GM12873 (cell line): ENCODE measurements around the gene COPA.

Experiments
- TF ChIP-seq, protein P1 (sequence below): IDR thresholded peaks from 2 replicates; pipeline ENCODE4 v1.5.1; 2012; ENCODE audit warnings: low read depth, mild to moderate bottlenecking, moderate library complexity, low read length, control low read depth; ENCODE audit not compliant: insufficient read depth; ENCODE audit errors: missing control alignments

COPA gene

DNA sequence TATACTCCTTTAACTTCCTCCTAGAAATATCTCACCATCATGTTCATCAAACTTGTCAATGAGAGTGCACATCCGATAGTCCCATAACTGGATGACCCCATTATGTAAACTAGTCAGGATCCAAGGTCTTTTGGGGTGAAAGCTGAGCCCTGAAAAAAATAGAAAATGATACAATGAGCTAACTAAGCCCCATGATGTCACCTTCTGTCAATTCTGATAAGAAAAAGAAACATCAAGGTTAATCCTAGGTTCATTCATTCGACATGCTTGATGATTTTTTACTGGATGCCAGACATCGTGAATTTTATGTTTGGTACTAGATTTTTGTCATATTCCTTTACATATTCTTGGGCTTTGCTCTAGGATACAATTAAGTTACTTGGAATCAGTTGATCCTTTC is 2.9 kb downstream of the COPA start:
- TF ChIP-seq, protein P1, sequence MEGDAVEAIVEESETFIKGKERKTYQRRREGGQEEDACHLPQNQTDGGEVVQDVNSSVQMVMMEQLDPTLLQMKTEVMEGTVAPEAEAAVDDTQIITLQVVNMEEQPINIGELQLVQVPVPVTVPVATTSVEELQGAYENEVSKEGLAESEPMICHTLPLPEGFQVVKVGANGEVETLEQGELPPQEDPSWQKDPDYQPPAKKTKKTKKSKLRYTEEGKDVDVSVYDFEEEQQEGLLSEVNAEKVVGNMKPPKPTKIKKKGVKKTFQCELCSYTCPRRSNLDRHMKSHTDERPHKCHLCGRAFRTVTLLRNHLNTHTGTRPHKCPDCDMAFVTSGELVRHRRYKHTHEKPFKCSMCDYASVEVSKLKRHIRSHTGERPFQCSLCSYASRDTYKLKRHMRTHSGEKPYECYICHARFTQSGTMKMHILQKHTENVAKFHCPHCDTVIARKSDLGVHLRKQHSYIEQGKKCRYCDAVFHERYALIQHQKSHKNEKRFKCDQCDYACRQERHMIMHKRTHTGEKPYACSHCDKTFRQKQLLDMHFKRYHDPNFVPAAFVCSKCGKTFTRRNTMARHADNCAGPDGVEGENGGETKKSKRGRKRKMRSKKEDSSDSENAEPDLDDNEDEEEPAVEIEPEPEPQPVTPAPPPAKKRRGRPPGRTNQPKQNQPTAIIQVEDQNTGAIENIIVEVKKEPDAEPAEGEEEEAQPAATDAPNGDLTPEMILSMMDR = no peak

DNA sequence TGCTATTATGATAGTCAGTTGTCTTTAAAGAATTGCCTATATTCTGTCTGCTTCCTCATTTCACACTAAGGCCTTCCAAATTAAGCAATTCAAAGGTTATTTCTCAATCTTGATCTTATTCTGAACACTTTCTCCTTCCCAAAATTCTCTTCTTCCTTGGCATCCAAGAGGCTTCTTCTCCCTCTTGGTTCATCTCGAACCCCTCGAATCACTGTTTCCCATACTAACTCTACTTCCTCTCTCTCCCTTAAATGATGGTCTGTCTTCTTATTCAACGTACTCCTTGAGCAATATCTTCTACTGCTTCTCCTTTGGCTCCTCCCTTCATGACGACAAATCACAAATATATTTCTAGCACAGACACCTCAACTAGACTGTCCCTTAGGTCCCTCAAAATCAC is 4.5 kb downstream of the COPA start:
- TF ChIP-seq, protein P1 = no peak

DNA sequence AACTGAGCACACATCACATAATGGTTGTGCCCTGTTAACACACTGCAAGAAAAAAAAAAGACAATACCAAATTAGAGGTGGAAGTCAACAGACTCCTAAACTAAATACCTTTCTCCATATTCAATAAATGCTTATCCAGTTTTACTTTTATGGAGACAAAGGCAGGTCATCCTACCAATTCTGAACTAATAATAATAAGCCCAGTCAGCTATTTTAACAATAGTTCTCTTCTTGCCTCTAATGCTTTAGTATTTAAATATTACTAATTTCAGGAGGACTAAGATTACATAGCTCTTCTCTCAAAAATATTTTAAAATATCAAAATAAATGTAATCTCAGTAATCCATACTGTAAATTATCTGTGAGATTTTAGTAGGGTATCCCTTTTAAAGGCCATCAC is 10.5 kb downstream of the COPA start:
- TF ChIP-seq, protein P1 = no peak

DNA sequence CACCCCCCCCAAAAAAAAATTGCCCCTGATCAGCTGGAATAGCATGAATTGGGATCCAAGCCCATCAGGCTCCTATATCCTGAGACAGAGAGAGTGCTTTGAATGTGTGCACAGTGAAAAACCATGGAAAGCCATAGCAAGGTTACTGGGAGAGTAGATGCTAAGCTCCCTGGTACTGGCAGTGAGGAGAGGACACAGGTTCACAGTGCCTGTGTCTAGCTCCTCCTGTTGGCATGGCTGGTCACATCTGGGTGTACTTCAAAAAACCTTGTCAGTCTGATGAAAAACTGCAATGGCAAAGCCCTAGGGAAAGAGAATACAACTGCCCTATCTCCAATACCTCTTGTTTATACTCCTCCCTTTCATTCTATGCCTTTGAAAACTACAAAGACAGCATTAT is 12.9 kb downstream of the COPA start:
- TF ChIP-seq, protein P1 = no peak

DNA sequence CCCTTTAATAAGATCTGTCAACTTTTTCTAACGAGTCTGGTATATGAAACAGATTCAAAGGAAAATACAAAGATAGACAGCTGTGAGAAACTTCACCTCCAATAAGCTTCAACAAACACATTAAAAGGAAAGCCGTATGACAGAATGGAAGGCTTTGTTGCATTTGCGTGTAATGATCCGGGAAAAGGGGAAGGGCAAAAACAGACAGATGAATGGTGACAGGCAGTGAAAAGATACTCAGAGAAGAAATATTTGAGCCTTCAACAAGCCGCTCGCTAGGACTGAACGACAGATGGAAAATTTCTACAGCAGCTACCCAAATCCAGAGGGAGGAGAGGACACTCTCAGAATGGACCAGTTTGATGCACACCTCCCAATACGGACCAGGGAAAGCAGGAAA is 14.9 kb downstream of the COPA start:
- TF ChIP-seq, protein P1 = no peak

DNA sequence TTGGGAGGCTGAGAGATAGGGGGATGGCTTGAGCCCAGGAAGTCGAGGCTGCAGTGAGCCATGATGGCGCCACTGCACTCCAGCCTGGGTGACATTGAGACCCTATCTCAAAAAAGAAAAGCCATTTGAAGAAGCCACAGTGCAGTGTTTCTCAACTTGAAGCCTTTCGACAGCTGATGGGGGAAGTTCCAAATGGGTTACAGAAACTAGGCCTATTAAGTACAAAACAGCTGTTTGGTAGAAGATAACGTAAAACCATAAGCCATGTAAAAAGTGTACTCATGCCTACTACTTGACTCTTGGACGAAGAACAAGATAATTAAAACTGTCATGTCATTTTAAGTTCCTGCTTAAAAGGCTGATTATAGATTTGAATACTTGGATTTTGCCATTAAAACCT is 16.6 kb downstream of the COPA start:
- TF ChIP-seq, protein P1 = no peak

DNA sequence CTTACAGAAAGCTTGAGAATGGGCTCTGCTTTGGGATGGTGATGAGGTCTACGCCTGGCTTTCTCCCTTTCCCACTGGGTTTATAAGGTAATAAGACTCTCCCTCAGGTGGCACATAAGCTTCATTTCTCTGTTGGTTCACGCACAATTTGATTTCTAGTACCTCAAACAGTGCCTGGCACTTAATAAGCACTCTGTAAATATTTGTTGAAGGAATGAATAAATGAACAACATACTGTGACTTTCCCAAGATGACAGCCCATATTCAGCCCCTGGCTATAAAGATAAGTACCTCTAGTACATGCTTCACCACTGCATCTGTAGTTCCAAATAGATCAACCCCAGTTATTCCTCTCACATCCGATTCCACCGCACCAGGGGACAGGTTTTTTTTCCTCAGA is 17.8 kb downstream of the COPA start:
- TF ChIP-seq, protein P1 = no peak
